SK-N-MC (cell line): Measurements from ENCODE around the gene IST1.

ENCODE experiments used
- EZH2 ChIP-seq: fragments of 200-600 bp; sonication (generic); IDR thresholded peaks from one replicate; pipeline ENCODE4 v1.6.1; 2017; ENCODE audit warnings: antibody characterized with exemption
- FOXP2 ChIP-seq: optimal IDR thresholded peaks from 2 replicates; pipeline ENCODE3; 2011; ENCODE audit warnings: mild to moderate bottlenecking, moderate library complexity; ENCODE audit not compliant: insufficient read depth; ENCODE audit errors: extremely low read length, control extremely low read depth
- POLR2AphosphoS5 ChIP-seq: IDR thresholded peaks from 2 replicates; pipeline ENCODE4 v1.6.1; 2012; ENCODE audit warnings: mild to moderate bottlenecking, low read depth, low read length, borderline replicate concordance

- TF ChIP-seq POLR2AphosphoS5, result no peak
- no peak for TF ChIP-seq EZH2
- no peak for TF ChIP-seq FOXP2
These were observed 48.9 kb upstream of the IST1 start for GRCh38 chr16:71846431-71846830.
